MM.1S (cell line): ENCODE data around the gene MVK.

Source experiments
- DNase-seq: peaks from one replicate; pipeline ENCODE4 v3.0.0-alpha.2; 2015
- H2AFZ ChIP-seq: fragments of 300-600 bp; sonication (generic); 2 replicates; pipeline ENCODE4 v1.6.0; 2016; ENCODE audit warnings: antibody characterized with exemption, low read length
- H3F3A ChIP-seq: fragments of 300-600 bp; sonication (generic); 2 replicates; pipeline ENCODE4 v1.6.1; 2016; ENCODE audit warnings: mild to moderate bottlenecking, antibody characterized with exemption, low read length, moderate library complexity, mixed read lengths; ENCODE audit not compliant: insufficient read depth
- H3K27ac ChIP-seq: fragments of 300-600 bp; sonication (generic); 2 replicates; pipeline ENCODE4 v1.5.1; 2016; ENCODE audit warnings: mild to moderate bottlenecking, low read length
- H3K27me3 ChIP-seq: fragments of 300-600 bp; sonication (generic); replicated peaks from 2 replicates; pipeline ENCODE4 v1.6.0; 2016; ENCODE audit warnings: low read length; ENCODE audit not compliant: insufficient read depth
- H3K36me3 ChIP-seq: fragments of 300-600 bp; sonication (generic); replicated peaks from 2 replicates; pipeline ENCODE4 v1.6.1; 2016; ENCODE audit warnings: mild to moderate bottlenecking, low read length, mixed read lengths; ENCODE audit not compliant: insufficient read depth
- H3K4me1 ChIP-seq: fragments of 300-600 bp; sonication (generic); 2 replicates; pipeline ENCODE4 v1.6.1; 2016; ENCODE audit warnings: low read length, mixed read lengths
- H3K4me2 ChIP-seq: fragments of 300-600 bp; sonication (generic); 2 replicates; pipeline ENCODE4 v1.6.0; 2016; ENCODE audit warnings: low read depth, low read length
- H3K4me3 ChIP-seq: fragments of 300-600 bp; sonication (generic); 2 replicates; pipeline ENCODE4 v1.5.1; 2016; ENCODE audit warnings: low read length, mixed read lengths
- H3K79me2 ChIP-seq: fragments of 300-600 bp; sonication (generic); 2 replicates; pipeline ENCODE4 v1.6.1; 2016; ENCODE audit warnings: mixed run types, low read length, mixed read lengths
- H3K9ac ChIP-seq: fragments of 300-600 bp; sonication (generic); 2 replicates; pipeline ENCODE4 v1.6.1; 2016; ENCODE audit warnings: low read length, mixed read lengths
- H3K9me2 ChIP-seq: fragments of 300-600 bp; sonication (generic); replicated peaks from 2 replicates; pipeline ENCODE4 v1.6.1; 2016; ENCODE audit warnings: mild to moderate bottlenecking, low read length, mixed read lengths; ENCODE audit not compliant: insufficient read depth
- H3K9me3 ChIP-seq: fragments of 300-600 bp; sonication (generic); replicated peaks from 2 replicates; pipeline ENCODE4 v1.6.1; 2016; ENCODE audit warnings: mild to moderate bottlenecking, low read length, mixed read lengths; ENCODE audit not compliant: insufficient read depth
- H4K20me1 ChIP-seq: fragments of 300-600 bp; sonication (generic); 2 replicates; pipeline ENCODE4 v1.6.1; 2016; ENCODE audit warnings: mild to moderate bottlenecking, low read length, moderate library complexity, mixed read lengths; ENCODE audit not compliant: insufficient read depth
- CTCF ChIP-seq: fragments of 300-600 bp; sonication (generic); IDR thresholded peaks from 2 replicates; pipeline ENCODE4 v1.5.1; 2016; ENCODE audit warnings: antibody characterized with exemption, low read length, mixed read lengths
- EZH2 ChIP-seq: fragments of 300-600 bp; sonication (generic); optimal IDR thresholded peaks from 2 replicates; pipeline ENCODE3; 2017; ENCODE audit warnings: low read depth, mild to moderate bottlenecking, antibody characterized with exemption, low read length, mixed read lengths
- EZH2phosphoT487 ChIP-seq: fragments of 300-600 bp; sonication (generic); IDR thresholded peaks from 2 replicates; pipeline ENCODE4 v1.6.1; 2018; ENCODE audit warnings: antibody characterized with exemption, low read length

Gene MVK

GRCh38 chr12:109567967-109568366, 5.6 kb upstream of the MVK start:
- Histone ChIP-seq H2AFZ (no peak overlapping the region), H4K20me1 (no peaks in the 10 kb centered on the region), H3K79me2 (peaks cover 6% of the 10 kb centered on the region), H3K36me3 (no peaks in the 10 kb centered on the region), H3K9me2 (no peaks in the 10 kb centered on the region), H3K9me3 (no peaks in the 10 kb centered on the region), H3K27me3 (no peaks in the 10 kb centered on the region), H3K27ac (no peak overlapping the region), H3K4me3 (no peak overlapping the region), H3K4me1 (no peaks in the 10 kb centered on the region), H3K9ac (no peak overlapping the region), H3K4me2 (no peak overlapping the region), H3F3A (no peaks in the 10 kb centered on the region)
- TF ChIP-seq CTCF (no peak), EZH2 (no peak), EZH2phosphoT487 (no peak)
- no peak for DNase-seq

- H3K79me2 ChIP-seq, result peaks cover 7% of the 10 kb centered on the region
- no peak overlapping the region for H3K27ac ChIP-seq
- no peaks in the 10 kb centered on the region for H3K9me2 ChIP-seq
- no peaks in the 10 kb centered on the region for H4K20me1 ChIP-seq
- TF ChIP-seq CTCF (no peak), EZH2phosphoT487 (no peak), EZH2 (no peak)
- no peaks in the 10 kb centered on the region for H3K36me3 ChIP-seq
- no peak for DNase-seq
- H3K4me2 ChIP-seq, result no peak overlapping the region
- no peaks in the 10 kb centered on the region for H3K4me1 ChIP-seq
- no peak overlapping the region for H3K4me3 ChIP-seq
- no peak overlapping the region for H3K9ac ChIP-seq
- H2AFZ ChIP-seq, result no peak overlapping the region
- H3K9me3 ChIP-seq, result no peaks in the 10 kb centered on the region
- H3K27me3 ChIP-seq, result no peaks in the 10 kb centered on the region
- no peaks in the 10 kb centered on the region for H3F3A ChIP-seq
Measured at GRCh38 chr12:109568486-109568885, 5.1 kb upstream of the MVK start.

GRCh38 chr12:109571773-109572505, 1.7 kb upstream of the MVK start:
- no peak overlapping the region for H3K27ac ChIP-seq
- H3K4me2 ChIP-seq, result no peak overlapping the region
- no peaks in the 10 kb centered on the region for H3F3A ChIP-seq
- H3K9me2 ChIP-seq, result no peaks in the 10 kb centered on the region
- no peaks in the 10 kb centered on the region for H4K20me1 ChIP-seq
- H3K9ac ChIP-seq, result no peak overlapping the region
- no peak overlapping the region for H2AFZ ChIP-seq
- H3K4me1 ChIP-seq, result no peaks in the 10 kb centered on the region
- no peak overlapping the region for H3K4me3 ChIP-seq
- peaks cover 18% of the 10 kb centered on the region for H3K79me2 ChIP-seq
- H3K36me3 ChIP-seq, result no peaks in the 10 kb centered on the region
- DNase-seq, result no peak
- TF ChIP-seq EZH2phosphoT487 (no peak), EZH2 (no peak), CTCF (no peak)
- H3K27me3 ChIP-seq, result no peaks in the 10 kb centered on the region
- no peaks in the 10 kb centered on the region for H3K9me3 ChIP-seq
